Thyroid gland (tissue), 4 donors: ENCODE data around the gene NELL2. TPM values are rescaled to one million over a fixed set of nuclear protein-coding genes. Genes with fewer than 3 reads are reported as not detected.

Experiments
- DNase-seq, 2 donors: peaks; one replicate each; pipeline ENCODE4 v3.0.0-alpha.2; 2019
- H3K27ac ChIP-seq, 3 donors: fragments of 200-600 bp; sonication (generic); 1 replicate in 2 of 3; 2 replicates in 1 of 3; pipeline ENCODE4 v1.5.1; 2016 to 2019; ENCODE audit warnings: mild to moderate bottlenecking in 1 of 3, moderate library complexity in 1 of 3
- H3K27me3 ChIP-seq: fragments of 200-600 bp; sonication (generic); one replicate; pipeline ENCODE4 v1.5.1; 2019
- H3K36me3 ChIP-seq, 2 donors: fragments of 200-600 bp; sonication (generic); one replicate each; pipeline ENCODE4 v1.5.1; 2016 to 2019
- H3K4me1 ChIP-seq, 2 donors: fragments of 200-600 bp; sonication (generic); one replicate each; pipeline ENCODE4 v1.5.1; 2017 to 2019
- H3K4me3 ChIP-seq, 3 donors: fragments of 200-600 bp; sonication (generic); replicated peaks in 1 of 3; 1 replicate in 2 of 3; 2 replicates in 1 of 3; pipeline ENCODE4 v1.5.1; 2016; ENCODE audit warnings: mild to moderate bottlenecking in 1 of 3
- H3K9me3 ChIP-seq: fragments of 200-600 bp; sonication (generic); one replicate; pipeline ENCODE4 v1.5.1; 2017
- POLR2A ChIP-seq, 2 donors: fragments of 450-650 bp; IDR thresholded peaks; one replicate each; pipeline ENCODE4 v1.6.1; 2017; ENCODE audit warnings: antibody characterized with exemption in 2 of 2, mild to moderate bottlenecking in 2 of 2, moderate library complexity in 1 of 2
- WGBS, 2 donors: methylation state at CpG; one replicate each; pipeline ENCODE4 v1.1.5; 2017; 5-methylcytosine and 5-hydroxymethylcytosine counted together
- intact Hi-C: fragments of 100-400 bp; cut with DNase I; formaldehyde crosslinking; loops from one replicate; pipeline ENCODE4 v1.15.1; 2023
- total RNA-seq, 4 donors: library from RNA; depleted of rRNA; stranded (reverse); fragments of >200 nt; gene quantifications; one replicate each; pipeline ENCODE4 v1.2.3, GENCODE V29; 2016
- TF ChIP-seq, protein P1 (sequence below), 6 experiments: fragments of 200-600 bp in 3 of 6; fragments of 450-650 bp in 3 of 6; sonication (generic) in 3 of 6; IDR thresholded peaks; one replicate each; pipeline ENCODE4 v1.5.1; 2016 to 2019; ENCODE audit warnings: antibody characterized with exemption in 6 of 6, mild to moderate bottlenecking in 2 of 6, inconsistent platforms in 1 of 6, moderate library complexity in 1 of 6

Gene NELL2
- total RNA-seq, 4 donors from 2014 or later, result 22.2 to 32.0 (median 26.5) TPM

DNA sequence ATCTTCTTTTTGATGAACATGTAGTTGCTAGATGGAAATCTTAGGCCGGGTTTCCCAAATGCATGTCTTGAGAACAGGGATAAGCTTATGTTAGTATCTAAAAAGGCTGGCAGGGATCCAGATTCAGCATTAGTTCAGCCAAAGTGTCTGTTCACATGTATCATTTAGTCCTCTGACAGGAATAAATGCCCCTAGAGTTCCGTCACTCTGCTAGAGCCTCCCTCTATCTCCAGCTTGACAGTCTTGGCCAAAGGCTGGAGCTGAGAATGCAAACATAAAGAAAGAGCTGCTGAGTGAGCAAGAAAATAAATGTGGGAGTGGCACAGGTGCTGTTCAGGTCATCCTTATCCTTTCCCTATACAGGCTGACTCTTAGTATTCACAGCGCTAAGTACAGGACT is 13.8 kb upstream of the NELL2 start:
- H3K27ac ChIP-seq, result no peak overlapping the region
- H3K36me3 ChIP-seq, result no peaks in the 10 kb centered on the region
- intact Hi-C loops, result no loop called here
- TF ChIP-seq, protein P1, sequence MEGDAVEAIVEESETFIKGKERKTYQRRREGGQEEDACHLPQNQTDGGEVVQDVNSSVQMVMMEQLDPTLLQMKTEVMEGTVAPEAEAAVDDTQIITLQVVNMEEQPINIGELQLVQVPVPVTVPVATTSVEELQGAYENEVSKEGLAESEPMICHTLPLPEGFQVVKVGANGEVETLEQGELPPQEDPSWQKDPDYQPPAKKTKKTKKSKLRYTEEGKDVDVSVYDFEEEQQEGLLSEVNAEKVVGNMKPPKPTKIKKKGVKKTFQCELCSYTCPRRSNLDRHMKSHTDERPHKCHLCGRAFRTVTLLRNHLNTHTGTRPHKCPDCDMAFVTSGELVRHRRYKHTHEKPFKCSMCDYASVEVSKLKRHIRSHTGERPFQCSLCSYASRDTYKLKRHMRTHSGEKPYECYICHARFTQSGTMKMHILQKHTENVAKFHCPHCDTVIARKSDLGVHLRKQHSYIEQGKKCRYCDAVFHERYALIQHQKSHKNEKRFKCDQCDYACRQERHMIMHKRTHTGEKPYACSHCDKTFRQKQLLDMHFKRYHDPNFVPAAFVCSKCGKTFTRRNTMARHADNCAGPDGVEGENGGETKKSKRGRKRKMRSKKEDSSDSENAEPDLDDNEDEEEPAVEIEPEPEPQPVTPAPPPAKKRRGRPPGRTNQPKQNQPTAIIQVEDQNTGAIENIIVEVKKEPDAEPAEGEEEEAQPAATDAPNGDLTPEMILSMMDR (IDR thresholded peaks at IDR 0.05), result no peak
- TF ChIP-seq POLR2A (IDR thresholded peaks at IDR 0.05), result no peak
- no peak for DNase-seq
- no peaks in the 10 kb centered on the region for H3K9me3 ChIP-seq
- no peak overlapping the region for H3K4me3 ChIP-seq
- 89 to 91% methylated on average over 3 of the region's 3 CpGs for WGBS, 2 donors
- no peaks in the 10 kb centered on the region for H3K4me1 ChIP-seq
- no peaks in the 10 kb centered on the region for H3K27me3 ChIP-seq

DNA sequence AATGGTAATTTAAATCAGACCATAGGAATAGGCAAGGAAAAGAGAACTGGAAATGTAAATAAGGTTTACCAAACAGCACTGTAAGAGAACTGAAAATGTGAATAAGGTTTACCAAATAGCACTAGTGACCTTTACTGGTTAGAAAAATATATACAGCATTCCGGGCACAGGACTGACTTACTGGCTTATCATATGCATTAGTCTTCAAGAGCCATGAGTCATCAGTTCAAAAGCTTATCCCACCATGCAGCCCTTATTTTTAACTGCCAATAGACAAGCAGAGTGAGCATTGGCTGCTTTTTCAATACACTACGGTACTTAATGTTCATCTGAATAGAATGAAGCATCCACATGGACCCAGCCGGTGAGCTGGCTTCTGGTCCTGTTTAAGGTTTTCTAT is 13.0 kb upstream of the NELL2 start:
- intact Hi-C loops, result no loop called here
- 79 to 88% methylated on average over 3 of the region's 3 CpGs for WGBS, 2 donors
- Histone ChIP-seq H3K27me3 (no peaks in the 10 kb centered on the region), H3K9me3 (no peaks in the 10 kb centered on the region), H3K4me3 (no peak overlapping the region), H3K36me3 (no peaks in the 10 kb centered on the region), H3K27ac (no peak overlapping the region), H3K4me1 (no peaks in the 10 kb centered on the region)
- no peak for TF ChIP-seq POLR2A (IDR thresholded peaks at IDR 0.05)
- TF ChIP-seq, protein P1 (IDR thresholded peaks at IDR 0.05), result no peak
- no peak for DNase-seq

DNA sequence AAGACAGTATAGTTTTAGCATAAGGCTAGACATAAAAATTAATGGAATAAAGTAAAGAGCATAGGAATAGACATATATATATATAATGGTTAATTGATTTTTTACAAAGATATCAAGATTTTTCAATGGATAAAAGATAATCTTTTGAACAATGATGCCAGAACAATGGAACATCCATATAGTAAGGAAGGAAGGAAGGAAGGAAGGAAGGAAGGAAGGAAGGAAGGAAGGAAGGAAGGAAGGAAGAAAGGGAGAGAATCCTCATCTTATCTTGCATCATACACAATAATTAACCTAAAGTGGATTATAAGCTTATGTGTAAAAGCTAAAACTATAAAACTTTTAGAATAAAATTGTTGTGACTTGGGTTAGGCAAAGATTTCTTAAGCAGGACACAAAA is 9.8 kb upstream of the NELL2 start:
- TF ChIP-seq, protein P1 (IDR thresholded peaks at IDR 0.05), result no peak
- TF ChIP-seq POLR2A (IDR thresholded peaks at IDR 0.05), result no peak
- H3K4me1 ChIP-seq, result no peaks in the 10 kb centered on the region
- no peaks in the 10 kb centered on the region for H3K27me3 ChIP-seq
- H3K9me3 ChIP-seq, result no peaks in the 10 kb centered on the region
- intact Hi-C loops, result no loop called here
- DNase-seq, result no peak
- no peak overlapping the region for H3K4me3 ChIP-seq
- no peaks in the 10 kb centered on the region for H3K36me3 ChIP-seq
- no peak overlapping the region for H3K27ac ChIP-seq

DNA sequence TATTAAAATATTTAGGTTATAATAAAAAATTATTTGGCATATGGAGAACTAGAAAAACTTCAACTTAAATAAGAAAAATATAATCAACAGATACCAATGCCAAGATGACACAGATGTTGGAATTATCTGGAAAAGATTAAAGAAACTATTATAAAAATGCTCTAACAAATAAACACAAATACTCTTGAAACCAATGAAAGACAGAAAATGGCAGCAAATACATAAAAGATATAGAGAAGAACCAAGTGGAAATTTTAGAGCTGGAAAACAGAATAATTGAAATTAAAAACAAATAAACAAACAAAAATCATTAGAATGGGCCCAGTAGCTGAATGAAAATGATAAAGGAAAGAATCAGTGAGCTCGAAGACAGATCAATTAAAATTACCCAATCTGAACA is 5.1 kb upstream of the NELL2 start:
- no peaks in the 10 kb centered on the region for H3K9me3 ChIP-seq
- H3K27me3 ChIP-seq, result no peaks in the 10 kb centered on the region
- intact Hi-C loops, result no loop called here
- peaks cover 0 to 4% of the 10 kb centered on the region in 2 donors for H3K4me1 ChIP-seq
- 81 to 91% methylated on average over 1 of the region's 1 CpG for WGBS, 2 donors
- TF ChIP-seq POLR2A (IDR thresholded peaks at IDR 0.05), result no peak
- TF ChIP-seq, protein P1 (IDR thresholded peaks at IDR 0.05), result no peak
- H3K36me3 ChIP-seq, result no peaks in the 10 kb centered on the region
- DNase-seq, result no peak
- H3K4me3 ChIP-seq, result no peak overlapping the region
- H3K27ac ChIP-seq, result no peak overlapping the region

DNA sequence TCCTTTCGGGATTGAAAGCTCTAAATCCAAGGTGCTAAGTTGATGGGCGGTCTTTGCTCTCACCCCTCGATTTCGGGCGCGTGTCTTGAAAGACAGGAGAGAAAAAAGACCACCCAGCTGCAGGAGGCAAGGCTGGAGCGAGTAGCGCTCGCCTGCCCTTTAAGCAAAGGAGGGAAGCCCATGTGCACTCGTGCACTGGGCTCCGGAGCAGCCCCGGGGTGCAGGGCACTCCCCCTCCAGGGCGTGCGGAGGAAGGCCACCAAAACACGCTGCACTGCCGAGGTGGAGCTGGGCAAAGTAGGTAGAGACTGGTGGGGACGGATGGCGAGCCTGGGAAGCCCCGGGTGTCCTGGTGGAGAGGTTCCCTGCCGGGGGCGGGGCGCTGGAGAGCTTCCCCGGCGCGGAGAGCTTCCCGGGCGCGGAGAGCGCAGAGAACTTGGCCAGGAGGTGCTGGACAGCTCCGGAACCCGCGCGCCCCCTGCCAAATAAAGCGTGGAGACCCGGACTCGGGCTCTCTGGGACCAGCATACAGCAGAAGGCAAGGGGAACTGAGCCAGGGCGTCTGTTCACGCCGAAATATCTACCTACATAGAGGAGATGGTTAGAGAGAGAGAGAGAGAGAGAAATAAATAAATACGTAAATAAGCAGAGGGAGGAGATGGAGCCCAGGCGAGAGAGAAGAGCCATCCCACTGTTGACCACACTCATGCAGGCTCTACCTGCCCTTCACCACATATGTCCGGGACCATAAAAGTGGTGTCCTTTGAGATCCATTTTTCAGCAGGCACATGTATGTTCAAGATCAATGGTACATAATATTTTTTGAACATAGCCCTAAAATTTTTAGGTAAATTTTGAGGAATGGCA is 662 bp upstream of the NELL2 start:
- TF ChIP-seq POLR2A (IDR thresholded peaks at IDR 0.05), result peak in 1 of 2 donors; percentile 3
- TF ChIP-seq, protein P1 (IDR thresholded peaks at IDR 0.05), result peak in 2 of 6 experiments; percentile 7 to 8
- H3K27ac ChIP-seq, result no peak overlapping the region
- H3K4me3 ChIP-seq, result peak overlapping the region; percentile 8 to 54 (median 50)
- no peaks in the 10 kb centered on the region for H3K9me3 ChIP-seq
- WGBS, 2 donors, result 2 to 6% methylated on average over 26 to 34 of the region's 42 CpGs
- no peaks in the 10 kb centered on the region for H3K27me3 ChIP-seq
- no peaks in the 10 kb centered on the region for H3K36me3 ChIP-seq
- peaks cover 0 to 13% of the 10 kb centered on the region in 2 donors for H3K4me1 ChIP-seq
- intact Hi-C loops, result no loop called here
- DNase-seq, result peak; percentile 55 to 61
